Lower leg skin (tissue), 4 donors: ENCODE data around the gene COL9A3. TPM values are rescaled to one million over a fixed set of nuclear protein-coding genes. Genes with fewer than 3 reads are reported as not detected.

Source experiments
- DNase-seq, 2 donors: peaks; one replicate each; pipeline ENCODE4 v3.0.0-alpha.2; 2019; ENCODE audit warnings: low spot score in 2 of 2
- H3K4me3 ChIP-seq: fragments of 200-600 bp; sonication (generic); 2 replicates; pipeline ENCODE4 v1.5.1; 2017; ENCODE audit warnings: mild to moderate bottlenecking, low read depth; ENCODE audit not compliant: poor library complexity, severe bottlenecking
- CTCF ChIP-seq, 3 donors: fragments of 450-650 bp; IDR thresholded peaks; one replicate each; pipeline ENCODE4 v1.5.1; 2016; ENCODE audit warnings: antibody characterized with exemption in 3 of 3, mild to moderate bottlenecking in 3 of 3, moderate library complexity in 2 of 3
- POLR2A ChIP-seq, 2 donors: fragments of 450-650 bp; IDR thresholded peaks; one replicate each; pipeline ENCODE4 v1.6.1; 2016 to 2017; ENCODE audit warnings: antibody characterized with exemption in 2 of 2, mild to moderate bottlenecking in 1 of 2, moderate library complexity in 1 of 2
- WGBS, 2 donors: methylation state at CpG; one replicate each; pipeline ENCODE4 v1.1.5; 2018; 5-methylcytosine and 5-hydroxymethylcytosine counted together
- intact Hi-C: fragments of 100-400 bp; cut with DNase I; formaldehyde crosslinking; loops from one replicate; pipeline ENCODE4 v1.15.0; 2023; ENCODE audit warnings: low total_unique reads
- total RNA-seq, 4 donors: library from RNA; depleted of rRNA; stranded (reverse); fragments of >200 nt; gene quantifications; one replicate each; pipeline ENCODE4 v1.1.0, GENCODE V29; 2016

COL9A3 gene
- total RNA-seq, 4 donors from 2014 or later: 5.6 to 14.1 (median 10.8) TPM

GRCh38 chr20:62881662-62882395, 65.0 kb downstream of the COL9A3 start:
- intact Hi-C loops: no loop called here
- 95% methylated on average over 46 of the region's 46 CpGs for WGBS, 2 donors
- no peak overlapping the region for H3K4me3 ChIP-seq
- no peak for DNase-seq
- no peak for TF ChIP-seq POLR2A (IDR thresholded peaks at IDR 0.05)
- TF ChIP-seq CTCF (IDR thresholded peaks at IDR 0.05): no peak

- no peak for DNase-seq
- no peak overlapping the region for H3K4me3 ChIP-seq
- intact Hi-C loops: no loop called here
- 90 to 91% methylated on average over 15 of the region's 15 CpGs for WGBS, 2 donors
- TF ChIP-seq POLR2A (IDR thresholded peaks at IDR 0.05) (no peak), CTCF (IDR thresholded peaks at IDR 0.05) (no peak)
These were observed 65.6 kb downstream of the COL9A3 start for GRCh38 chr20:62882426-62882825.

- DNase-seq: no peak
- TF ChIP-seq POLR2A (IDR thresholded peaks at IDR 0.05): no peak
- TF ChIP-seq CTCF (IDR thresholded peaks at IDR 0.05): no peak
- 59 to 67% methylated on average over 8 of the region's 8 CpGs for WGBS, 2 donors
- no peak overlapping the region for H3K4me3 ChIP-seq
- intact Hi-C loops: no loop called here
These were observed 67.7 kb downstream of the COL9A3 start for GRCh38 chr20:62884556-62884955.

GRCh38 chr20:62885046-62885895, 68.4 kb downstream of the COL9A3 start:
- no peak for TF ChIP-seq POLR2A (IDR thresholded peaks at IDR 0.05)
- TF ChIP-seq CTCF (IDR thresholded peaks at IDR 0.05): no peak
- WGBS, 2 donors: 62 to 64% methylated on average over 20 of the region's 20 CpGs
- DNase-seq: no peak
- intact Hi-C loops: no loop called here
- no peak overlapping the region for H3K4me3 ChIP-seq

GRCh38 chr20:62885896-62886708, 69.3 kb downstream of the COL9A3 start:
- WGBS, 2 donors: 79 to 84% methylated on average over 19 to 22 of the region's 23 CpGs
- H3K4me3 ChIP-seq: no peak overlapping the region
- DNase-seq: no peak
- intact Hi-C loops: no loop called here
- no peak for TF ChIP-seq POLR2A (IDR thresholded peaks at IDR 0.05)

GRCh38 chr20:62886709-62887058, 69.8 kb downstream of the COL9A3 start:
- DNase-seq: no peak
- intact Hi-C loops: no loop called here
- TF ChIP-seq CTCF (IDR thresholded peaks at IDR 0.05) (no peak), POLR2A (IDR thresholded peaks at IDR 0.05) (no peak)
- WGBS, 2 donors: 83 to 90% methylated on average over 7 of the region's 7 CpGs
- no peak overlapping the region for H3K4me3 ChIP-seq
